ENCODE results near the gene SAP30BP. TPM values are rescaled to one million over a fixed set of nuclear protein-coding genes. Genes with fewer than 3 reads are reported as not detected.

Gene SAP30BP
- total and polyA plus RNA-seq, 2 experiments from 2014 or later = 44.9 to 97.9 TPM

DNA sequence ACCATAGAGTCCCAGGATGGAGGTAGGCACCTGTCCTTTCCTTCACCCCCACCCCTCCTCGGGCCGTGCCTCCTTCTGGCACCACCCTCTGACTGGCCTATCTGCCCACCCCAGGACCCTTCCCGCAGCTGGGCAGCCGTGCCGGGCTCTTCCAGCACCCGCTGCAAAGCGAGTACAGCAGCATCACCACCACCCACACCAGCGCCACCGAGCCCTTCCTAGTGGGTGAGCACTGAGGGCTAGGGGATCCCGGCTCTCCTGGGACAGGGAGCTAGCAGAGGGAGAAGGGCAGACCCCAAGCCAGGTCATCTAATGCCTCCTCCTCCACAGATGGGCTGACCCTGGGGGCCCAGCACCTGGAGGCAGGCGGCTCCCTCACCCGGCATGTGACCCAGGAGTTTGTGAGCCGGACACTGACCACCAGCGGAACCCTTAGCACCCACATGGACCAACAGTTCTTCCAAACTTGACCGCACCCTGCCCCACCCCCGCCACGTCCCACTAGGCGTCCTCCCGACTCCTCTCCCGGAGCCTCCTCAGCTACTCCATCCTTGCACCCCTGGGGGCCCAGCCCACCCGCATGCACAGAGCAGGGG lies 90.0 kb downstream of the SAP30BP start:
- Histone ChIP-seq H3K27me3 (ENCODE audit: insufficient read depth) (no peaks in the 10 kb centered on the region), H3K4me2 (no peak overlapping the region), H3K9me2 (ENCODE audit: insufficient read depth) (no peaks in the 10 kb centered on the region), H4K20me1 (replicated peaks; ENCODE audit: insufficient read depth) (no peaks in the 10 kb centered on the region), H3K4me3 (no peak overlapping the region), H3K27ac (ENCODE audit: low read depth) (no peak overlapping the region), H3K4me1 (ENCODE audit: insufficient read depth) (no peaks in the 10 kb centered on the region), H3K79me2 (replicated peaks; ENCODE audit: insufficient read depth) (no peaks in the 10 kb centered on the region), H2AFZ (no peak overlapping the region), H3K36me3 (ENCODE audit: insufficient read depth) (no peaks in the 10 kb centered on the region), H3F3A (replicated peaks; ENCODE audit: low read depth) (peaks cover 4% of the 10 kb centered on the region; the same call in 1 of the 2 replicates)
- TF ChIP-seq STAT1 (IDR thresholded peaks at IDR 0.05; ENCODE audit: unreplicated experiment) (no peak), CREB1 (CRISPR knock-in tag; IDR thresholded peaks at IDR 0.05; ENCODE audit: low read depth) (no peak), EZH2phosphoT487 (IDR thresholded peaks at IDR 0.05; ENCODE audit: unreplicated experiment) (no peak), POLR2AphosphoS5 (IDR thresholded peaks at IDR 0.05; ENCODE audit: low read depth) (no peak), EZH2 (IDR thresholded peaks at IDR 0.05; ENCODE audit: low read depth, unreplicated experiment) (no peak), ZNF331 (CRISPR knock-in tag; IDR thresholded peaks at IDR 0.05; ENCODE audit: low read depth) (no peak), ZNF114 (CRISPR knock-in tag; IDR thresholded peaks at IDR 0.05) (no peak), NANOG (IDR thresholded peaks at IDR 0.05; ENCODE audit: borderline replicate concordance) (no peak), JUNB (IDR thresholded peaks at IDR 0.05; ENCODE audit: unreplicated experiment) (no peak)
- TF ChIP-seq, protein P1, sequence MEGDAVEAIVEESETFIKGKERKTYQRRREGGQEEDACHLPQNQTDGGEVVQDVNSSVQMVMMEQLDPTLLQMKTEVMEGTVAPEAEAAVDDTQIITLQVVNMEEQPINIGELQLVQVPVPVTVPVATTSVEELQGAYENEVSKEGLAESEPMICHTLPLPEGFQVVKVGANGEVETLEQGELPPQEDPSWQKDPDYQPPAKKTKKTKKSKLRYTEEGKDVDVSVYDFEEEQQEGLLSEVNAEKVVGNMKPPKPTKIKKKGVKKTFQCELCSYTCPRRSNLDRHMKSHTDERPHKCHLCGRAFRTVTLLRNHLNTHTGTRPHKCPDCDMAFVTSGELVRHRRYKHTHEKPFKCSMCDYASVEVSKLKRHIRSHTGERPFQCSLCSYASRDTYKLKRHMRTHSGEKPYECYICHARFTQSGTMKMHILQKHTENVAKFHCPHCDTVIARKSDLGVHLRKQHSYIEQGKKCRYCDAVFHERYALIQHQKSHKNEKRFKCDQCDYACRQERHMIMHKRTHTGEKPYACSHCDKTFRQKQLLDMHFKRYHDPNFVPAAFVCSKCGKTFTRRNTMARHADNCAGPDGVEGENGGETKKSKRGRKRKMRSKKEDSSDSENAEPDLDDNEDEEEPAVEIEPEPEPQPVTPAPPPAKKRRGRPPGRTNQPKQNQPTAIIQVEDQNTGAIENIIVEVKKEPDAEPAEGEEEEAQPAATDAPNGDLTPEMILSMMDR (conservative IDR thresholded peaks at IDR 0.05; ENCODE audit: low read depth in 2 of 2) = no peak
- TF ChIP-seq, protein P2, sequence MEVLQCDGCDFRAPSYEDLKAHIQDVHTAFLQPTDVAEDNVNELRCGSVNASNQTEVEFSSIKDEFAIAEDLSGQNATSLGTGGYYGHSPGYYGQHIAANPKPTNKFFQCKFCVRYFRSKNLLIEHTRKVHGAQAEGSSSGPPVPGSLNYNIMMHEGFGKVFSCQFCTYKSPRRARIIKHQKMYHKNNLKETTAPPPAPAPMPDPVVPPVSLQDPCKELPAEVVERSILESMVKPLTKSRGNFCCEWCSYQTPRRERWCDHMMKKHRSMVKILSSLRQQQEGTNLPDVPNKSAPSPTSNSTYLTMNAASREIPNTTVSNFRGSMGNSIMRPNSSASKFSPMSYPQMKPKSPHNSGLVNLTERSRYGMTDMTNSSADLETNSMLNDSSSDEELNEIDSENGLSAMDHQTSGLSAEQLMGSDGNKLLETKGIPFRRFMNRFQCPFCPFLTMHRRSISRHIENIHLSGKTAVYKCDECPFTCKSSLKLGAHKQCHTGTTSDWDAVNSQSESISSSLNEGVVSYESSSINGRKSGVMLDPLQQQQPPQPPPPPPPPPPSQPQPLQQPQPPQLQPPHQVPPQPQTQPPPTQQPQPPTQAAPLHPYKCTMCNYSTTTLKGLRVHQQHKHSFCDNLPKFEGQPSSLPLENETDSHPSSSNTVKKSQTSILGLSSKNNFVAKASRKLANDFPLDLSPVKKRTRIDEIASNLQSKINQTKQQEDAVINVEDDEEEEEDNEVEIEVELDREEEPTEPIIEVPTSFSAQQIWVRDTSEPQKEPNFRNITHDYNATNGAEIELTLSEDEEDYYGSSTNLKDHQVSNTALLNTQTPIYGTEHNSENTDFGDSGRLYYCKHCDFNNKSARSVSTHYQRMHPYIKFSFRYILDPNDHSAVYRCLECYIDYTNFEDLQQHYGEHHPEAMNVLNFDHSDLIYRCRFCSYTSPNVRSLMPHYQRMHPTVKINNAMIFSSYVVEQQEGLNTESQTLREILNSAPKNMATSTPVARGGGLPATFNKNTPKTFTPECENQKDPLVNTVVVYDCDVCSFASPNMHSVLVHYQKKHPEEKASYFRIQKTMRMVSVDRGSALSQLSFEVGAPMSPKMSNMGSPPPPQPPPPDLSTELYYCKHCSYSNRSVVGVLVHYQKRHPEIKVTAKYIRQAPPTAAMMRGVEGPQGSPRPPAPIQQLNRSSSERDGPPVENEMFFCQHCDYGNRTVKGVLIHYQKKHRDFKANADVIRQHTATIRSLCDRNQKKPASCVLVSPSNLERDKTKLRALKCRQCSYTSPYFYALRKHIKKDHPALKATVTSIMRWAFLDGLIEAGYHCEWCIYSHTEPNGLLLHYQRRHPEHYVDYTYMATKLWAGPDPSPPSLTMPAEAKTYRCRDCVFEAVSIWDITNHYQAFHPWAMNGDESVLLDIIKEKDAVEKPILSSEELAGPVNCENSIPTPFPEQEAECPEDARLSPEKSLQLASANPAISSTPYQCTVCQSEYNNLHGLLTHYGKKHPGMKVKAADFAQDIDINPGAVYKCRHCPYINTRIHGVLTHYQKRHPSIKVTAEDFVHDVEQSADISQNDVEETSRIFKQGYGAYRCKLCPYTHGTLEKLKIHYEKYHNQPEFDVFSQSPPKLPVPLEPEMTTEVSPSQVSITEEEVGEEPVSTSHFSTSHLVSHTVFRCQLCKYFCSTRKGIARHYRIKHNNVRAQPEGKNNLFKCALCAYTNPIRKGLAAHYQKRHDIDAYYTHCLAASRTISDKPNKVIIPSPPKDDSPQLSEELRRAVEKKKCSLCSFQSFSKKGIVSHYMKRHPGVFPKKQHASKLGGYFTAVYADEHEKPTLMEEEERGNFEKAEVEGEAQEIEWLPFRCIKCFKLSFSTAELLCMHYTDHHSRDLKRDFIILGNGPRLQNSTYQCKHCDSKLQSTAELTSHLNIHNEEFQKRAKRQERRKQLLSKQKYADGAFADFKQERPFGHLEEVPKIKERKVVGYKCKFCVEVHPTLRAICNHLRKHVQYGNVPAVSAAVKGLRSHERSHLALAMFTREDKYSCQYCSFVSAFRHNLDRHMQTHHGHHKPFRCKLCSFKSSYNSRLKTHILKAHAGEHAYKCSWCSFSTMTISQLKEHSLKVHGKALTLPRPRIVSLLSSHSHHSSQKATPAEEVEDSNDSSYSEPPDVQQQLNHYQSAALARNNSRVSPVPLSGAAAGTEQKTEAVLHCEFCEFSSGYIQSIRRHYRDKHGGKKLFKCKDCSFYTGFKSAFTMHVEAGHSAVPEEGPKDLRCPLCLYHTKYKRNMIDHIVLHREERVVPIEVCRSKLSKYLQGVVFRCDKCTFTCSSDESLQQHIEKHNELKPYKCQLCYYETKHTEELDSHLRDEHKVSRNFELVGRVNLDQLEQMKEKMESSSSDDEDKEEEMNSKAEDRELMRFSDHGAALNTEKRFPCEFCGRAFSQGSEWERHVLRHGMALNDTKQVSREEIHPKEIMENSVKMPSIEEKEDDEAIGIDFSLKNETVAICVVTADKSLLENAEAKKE (CRISPR knock-in tag; IDR thresholded peaks at IDR 0.05) = no peak
- TF ChIP-seq, protein P3, sequence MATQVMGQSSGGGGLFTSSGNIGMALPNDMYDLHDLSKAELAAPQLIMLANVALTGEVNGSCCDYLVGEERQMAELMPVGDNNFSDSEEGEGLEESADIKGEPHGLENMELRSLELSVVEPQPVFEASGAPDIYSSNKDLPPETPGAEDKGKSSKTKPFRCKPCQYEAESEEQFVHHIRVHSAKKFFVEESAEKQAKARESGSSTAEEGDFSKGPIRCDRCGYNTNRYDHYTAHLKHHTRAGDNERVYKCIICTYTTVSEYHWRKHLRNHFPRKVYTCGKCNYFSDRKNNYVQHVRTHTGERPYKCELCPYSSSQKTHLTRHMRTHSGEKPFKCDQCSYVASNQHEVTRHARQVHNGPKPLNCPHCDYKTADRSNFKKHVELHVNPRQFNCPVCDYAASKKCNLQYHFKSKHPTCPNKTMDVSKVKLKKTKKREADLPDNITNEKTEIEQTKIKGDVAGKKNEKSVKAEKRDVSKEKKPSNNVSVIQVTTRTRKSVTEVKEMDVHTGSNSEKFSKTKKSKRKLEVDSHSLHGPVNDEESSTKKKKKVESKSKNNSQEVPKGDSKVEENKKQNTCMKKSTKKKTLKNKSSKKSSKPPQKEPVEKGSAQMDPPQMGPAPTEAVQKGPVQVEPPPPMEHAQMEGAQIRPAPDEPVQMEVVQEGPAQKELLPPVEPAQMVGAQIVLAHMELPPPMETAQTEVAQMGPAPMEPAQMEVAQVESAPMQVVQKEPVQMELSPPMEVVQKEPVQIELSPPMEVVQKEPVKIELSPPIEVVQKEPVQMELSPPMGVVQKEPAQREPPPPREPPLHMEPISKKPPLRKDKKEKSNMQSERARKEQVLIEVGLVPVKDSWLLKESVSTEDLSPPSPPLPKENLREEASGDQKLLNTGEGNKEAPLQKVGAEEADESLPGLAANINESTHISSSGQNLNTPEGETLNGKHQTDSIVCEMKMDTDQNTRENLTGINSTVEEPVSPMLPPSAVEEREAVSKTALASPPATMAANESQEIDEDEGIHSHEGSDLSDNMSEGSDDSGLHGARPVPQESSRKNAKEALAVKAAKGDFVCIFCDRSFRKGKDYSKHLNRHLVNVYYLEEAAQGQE (IDR thresholded peaks at IDR 0.05; ENCODE audit: unreplicated experiment) = no peak
- TF ChIP-seq, protein P4, sequence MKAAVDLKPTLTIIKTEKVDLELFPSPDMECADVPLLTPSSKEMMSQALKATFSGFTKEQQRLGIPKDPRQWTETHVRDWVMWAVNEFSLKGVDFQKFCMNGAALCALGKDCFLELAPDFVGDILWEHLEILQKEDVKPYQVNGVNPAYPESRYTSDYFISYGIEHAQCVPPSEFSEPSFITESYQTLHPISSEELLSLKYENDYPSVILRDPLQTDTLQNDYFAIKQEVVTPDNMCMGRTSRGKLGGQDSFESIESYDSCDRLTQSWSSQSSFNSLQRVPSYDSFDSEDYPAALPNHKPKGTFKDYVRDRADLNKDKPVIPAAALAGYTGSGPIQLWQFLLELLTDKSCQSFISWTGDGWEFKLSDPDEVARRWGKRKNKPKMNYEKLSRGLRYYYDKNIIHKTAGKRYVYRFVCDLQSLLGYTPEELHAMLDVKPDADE (IDR thresholded peaks at IDR 0.05) = no peak
- Mint-ChIP-seq H3K4me3 (no peak overlapping the region), H3K4me1 (peaks cover 13% of the 10 kb centered on the region), H3K9me3 (no peaks in the 10 kb centered on the region; the same call in 2 of the 3 replicates), H3K27me3 (ENCODE audit: insufficient read depth, low read depth, poor library complexity) (peaks cover 16% of the 10 kb centered on the region), H3K27ac (no peak overlapping the region), H3K36me3 (ENCODE audit: low read depth) (no peaks in the 10 kb centered on the region; the same call in 2 of the 3 replicates)
- DNase-seq (ENCODE audit: low spot score) = no peak
- no peak for ATAC-seq

Measured in GM23338 (cell line).